MCF 10A (cell line): ENCODE measurements around the gene ZNF41. TPM values are rescaled to one million over a fixed set of nuclear protein-coding genes. Genes with fewer than 3 reads are reported as not detected.
A peak's percentile ranks its signal among the peaks of the same experiment; 100 is the strongest.

Experiments used
- BruUV-seq: library from RNA; stranded (reverse); fragments of 400-500 nt; replicated peaks from 2 replicates; lab custom pipeline; 2021; lab: Mats Ljungman, UMichigan
- CTCF ChIA-PET: fragments of 300-600 bp; sonication (Branson Sonifier 250); formaldehyde crosslinking; extraction: SDS; loops from one replicate; lab custom pipeline; 2021; ENCODE audit warnings: antibody characterized with exemption, inconsistent platforms; lab: Yijun Ruan, JAX
- POLR2A ChIA-PET: fragments of 300-600, 350-650 bp; sonication (Branson Sonifier 250); formaldehyde crosslinking; extraction: SDS; loops from one replicate; lab custom pipeline; 2020; ENCODE audit warnings: antibody characterized with exemption, inconsistent platforms; lab: Yijun Ruan, JAX
- DNase-seq: peaks from one replicate; pipeline ENCODE4 v3.0.0-alpha.2; 2018; ENCODE audit not compliant: unreplicated experiment
- H3K27ac Mint-ChIP-seq: one replicate; pipeline ENCODE4 v1.8.0; 2022; ENCODE audit warnings: mild to moderate bottlenecking, low read depth, mixed read lengths; ENCODE audit not compliant: unreplicated experiment
- H3K27me3 Mint-ChIP-seq: one replicate; pipeline ENCODE4 v1.8.0; 2022; ENCODE audit warnings: mixed read lengths; ENCODE audit not compliant: insufficient read depth, unreplicated experiment
- H3K36me3 Mint-ChIP-seq: one replicate; pipeline ENCODE4 v1.8.0; 2022; ENCODE audit warnings: mild to moderate bottlenecking, moderate library complexity, mixed read lengths; ENCODE audit not compliant: insufficient read depth, unreplicated experiment
- H3K4me1 Mint-ChIP-seq: one replicate; pipeline ENCODE4 v1.8.0; 2022; ENCODE audit warnings: mixed read lengths; ENCODE audit not compliant: insufficient read depth, unreplicated experiment
- H3K4me3 Mint-ChIP-seq: one replicate; pipeline ENCODE4 v1.8.0; 2022; ENCODE audit warnings: mild to moderate bottlenecking, moderate library complexity, mixed read lengths; ENCODE audit not compliant: unreplicated experiment
- H3K9me3 Mint-ChIP-seq: one replicate; pipeline ENCODE4 v1.8.0; 2022; ENCODE audit warnings: mixed read lengths; ENCODE audit not compliant: unreplicated experiment
- intact Hi-C: fragments of 100-400 bp; cut with micrococcal nuclease; formaldehyde crosslinking; loops from 2 replicates; pipeline ENCODE4 v1.14.1; 2022
- total RNA-seq: library from RNA; stranded (reverse); gene quantifications from 2 replicates; pipeline ENCODE4 v1.2.3, GENCODE V29; 2022
- TF ChIP-seq, protein P1 (sequence below): fragments of 200-600 bp; IDR thresholded peaks from one replicate; pipeline ENCODE4 v1.8.0; 2022; ENCODE audit warnings: antibody characterized with exemption, mild to moderate bottlenecking; ENCODE audit not compliant: unreplicated experiment

ZNF41 gene
- total RNA-seq, 1 experiment from 2014 or later: 7.0 TPM

DNA sequence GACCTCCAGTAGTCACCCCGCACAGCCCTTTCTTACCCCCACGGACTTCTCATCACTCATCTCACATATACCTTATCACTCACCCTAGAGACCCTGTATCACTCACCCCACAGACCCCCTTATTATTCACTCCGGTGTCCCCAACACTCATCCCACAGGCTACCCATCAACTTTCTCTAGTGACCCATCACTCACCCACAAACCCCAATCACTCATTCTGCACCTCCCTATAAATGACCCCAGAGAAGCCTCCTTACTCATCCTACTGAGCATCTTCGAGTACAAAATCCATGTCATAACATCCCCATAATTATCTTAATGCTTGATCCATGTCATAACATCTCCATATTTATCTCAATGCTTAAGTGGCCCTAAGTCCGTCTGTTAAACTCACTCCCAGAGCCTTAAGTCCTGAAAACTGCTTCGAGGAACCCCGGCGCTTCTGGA, 934 bp downstream of the ZNF41 start:
- ChIA-PET POLR2A (interaction anchor here (0.6 to 1.5 kb wide), 5 partner anchors 19 to 337 kb away, joined by 3 to 8 read pairs (median 4); partner anchors contain the start of genes NDUFB11, RBM10 and USP11), CTCF (no interaction called here)
- Mint-ChIP-seq H3K27me3 (no peaks in the 10 kb centered on the region), H3K4me1 (peaks cover 12% of the 10 kb centered on the region), H3K9me3 (peaks cover 6% of the 10 kb centered on the region), H3K36me3 (no peaks in the 10 kb centered on the region), H3K4me3 (peak overlapping the region; percentile 84), H3K27ac (peak overlapping the region; percentile 90)
- no peak for DNase-seq
- intact Hi-C loops: loop anchor here (5.0 kb wide), 1 partner anchor 290 kb away; the partner anchor contains the start of gene UBA1
- TF ChIP-seq, protein P1, sequence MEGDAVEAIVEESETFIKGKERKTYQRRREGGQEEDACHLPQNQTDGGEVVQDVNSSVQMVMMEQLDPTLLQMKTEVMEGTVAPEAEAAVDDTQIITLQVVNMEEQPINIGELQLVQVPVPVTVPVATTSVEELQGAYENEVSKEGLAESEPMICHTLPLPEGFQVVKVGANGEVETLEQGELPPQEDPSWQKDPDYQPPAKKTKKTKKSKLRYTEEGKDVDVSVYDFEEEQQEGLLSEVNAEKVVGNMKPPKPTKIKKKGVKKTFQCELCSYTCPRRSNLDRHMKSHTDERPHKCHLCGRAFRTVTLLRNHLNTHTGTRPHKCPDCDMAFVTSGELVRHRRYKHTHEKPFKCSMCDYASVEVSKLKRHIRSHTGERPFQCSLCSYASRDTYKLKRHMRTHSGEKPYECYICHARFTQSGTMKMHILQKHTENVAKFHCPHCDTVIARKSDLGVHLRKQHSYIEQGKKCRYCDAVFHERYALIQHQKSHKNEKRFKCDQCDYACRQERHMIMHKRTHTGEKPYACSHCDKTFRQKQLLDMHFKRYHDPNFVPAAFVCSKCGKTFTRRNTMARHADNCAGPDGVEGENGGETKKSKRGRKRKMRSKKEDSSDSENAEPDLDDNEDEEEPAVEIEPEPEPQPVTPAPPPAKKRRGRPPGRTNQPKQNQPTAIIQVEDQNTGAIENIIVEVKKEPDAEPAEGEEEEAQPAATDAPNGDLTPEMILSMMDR: no peak
- BruUV-seq: no TSS peak

DNA sequence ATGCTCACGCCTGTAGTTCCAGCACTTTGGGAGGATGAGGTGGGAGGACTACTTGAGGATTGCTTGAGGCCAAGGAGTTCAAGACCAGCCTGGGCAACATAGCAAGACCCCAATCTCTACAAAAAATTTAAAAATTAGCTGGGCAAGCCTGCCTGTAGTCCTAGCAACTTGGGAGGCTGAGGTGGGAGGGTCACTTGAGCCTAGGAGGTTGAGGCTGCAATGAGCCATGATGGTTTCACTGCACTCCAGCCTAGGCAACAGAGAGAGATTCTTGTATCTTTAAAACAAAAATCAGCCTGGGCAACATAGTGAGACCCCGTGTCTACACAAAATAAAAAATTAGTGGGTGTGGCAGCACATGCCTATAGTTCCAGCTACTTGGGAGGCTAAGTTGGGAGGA, 1.9 kb downstream of the ZNF41 start:
- CTCF ChIA-PET: no interaction called here
- intact Hi-C loops: loop anchor here (5.0 kb wide), 1 partner anchor 289 kb away; the partner anchor contains the start of gene UBA1
- no TSS peak for BruUV-seq

DNA sequence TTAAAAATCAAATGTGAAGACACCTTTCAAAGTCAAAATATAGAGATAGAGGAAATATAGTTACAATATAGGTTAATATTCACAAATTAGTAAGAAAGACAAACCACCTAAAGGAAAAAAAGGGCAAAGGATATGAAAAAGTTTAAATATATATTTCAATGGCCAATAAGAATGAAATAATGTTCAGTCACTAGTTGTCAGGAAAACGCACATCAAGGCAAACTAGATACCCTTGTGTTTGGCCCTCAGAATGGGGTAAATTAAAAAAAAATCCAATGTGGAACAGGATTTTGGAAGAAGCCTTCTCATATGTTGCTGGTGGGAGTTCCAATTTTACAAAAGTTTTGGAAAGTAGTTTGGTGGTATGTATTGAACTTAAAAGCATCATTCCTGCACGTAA, 2.4 kb downstream of the ZNF41 start:
- ChIA-PET POLR2A (no interaction called here), CTCF (no interaction called here)
- TF ChIP-seq, protein P1: no peak
- no peak overlapping the region for H3K4me3 Mint-ChIP-seq
- BruUV-seq: no TSS peak
- peaks cover 12% of the 10 kb centered on the region for H3K4me1 Mint-ChIP-seq
- intact Hi-C loops: loop anchor here (5.0 kb wide), 1 partner anchor 288 kb away; the partner anchor contains the start of gene UBA1
- no peak for DNase-seq
- H3K36me3 Mint-ChIP-seq: no peaks in the 10 kb centered on the region
- peaks cover 6% of the 10 kb centered on the region for H3K9me3 Mint-ChIP-seq
- H3K27ac Mint-ChIP-seq: no peak overlapping the region
- no peaks in the 10 kb centered on the region for H3K27me3 Mint-ChIP-seq

More for the DNA sequence above, 1.9 kb downstream of the ZNF41 start:
- H3K27me3 Mint-ChIP-seq: no peaks in the 10 kb centered on the region
- DNase-seq: no peak
- H3K27ac Mint-ChIP-seq: peak overlapping the region; percentile 90
- POLR2A ChIA-PET: interaction anchor here (0.7 to 1.5 kb wide), 3 partner anchors 20 to 336 kb away, joined by 3 to 8 read pairs (median 3); no protein-coding TSS in a partner anchor
- H3K4me1 Mint-ChIP-seq: peaks cover 12% of the 10 kb centered on the region
- H3K9me3 Mint-ChIP-seq: peaks cover 6% of the 10 kb centered on the region
- H3K36me3 Mint-ChIP-seq: no peaks in the 10 kb centered on the region
- TF ChIP-seq, protein P1: no peak
- no peak overlapping the region for H3K4me3 Mint-ChIP-seq

DNA sequence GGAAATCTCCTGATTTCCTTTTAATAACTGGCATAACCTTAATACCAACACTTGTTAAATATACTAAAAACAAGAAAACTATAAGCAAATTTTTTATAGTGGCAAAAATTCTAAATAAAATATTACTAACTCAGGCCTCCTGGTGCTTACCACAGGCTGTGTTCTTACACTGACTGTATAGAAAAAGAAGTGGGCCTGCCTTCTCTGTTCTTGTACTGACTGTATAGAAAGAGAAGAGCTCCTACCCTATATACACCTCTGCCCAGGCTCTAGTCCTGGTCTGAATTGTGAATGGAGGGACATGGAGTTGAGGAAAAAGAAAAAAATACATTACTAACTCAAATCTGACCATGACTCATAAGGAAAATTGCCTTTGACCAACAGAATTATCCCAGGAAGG, 7.5 kb downstream of the ZNF41 start:
- no peaks in the 10 kb centered on the region for H3K27me3 Mint-ChIP-seq
- TF ChIP-seq, protein P1: no peak
- H3K4me1 Mint-ChIP-seq: no peaks in the 10 kb centered on the region
- H3K27ac Mint-ChIP-seq: no peak overlapping the region
- POLR2A ChIA-PET: no interaction called here
- no peak for DNase-seq
- no peak overlapping the region for H3K4me3 Mint-ChIP-seq
- H3K36me3 Mint-ChIP-seq: no peaks in the 10 kb centered on the region
- H3K9me3 Mint-ChIP-seq: peaks cover 6% of the 10 kb centered on the region
- CTCF ChIA-PET: no interaction called here
- intact Hi-C loops: no loop called here
- BruUV-seq: no TSS peak
